ENCODE measurements around the gene POLDIP2. TPM values are rescaled to one million over a fixed set of nuclear protein-coding genes. Genes with fewer than 3 reads are reported as not detected.

Gene POLDIP2
- total RNA-seq, 4 donors from 2014 or later, result 62.7 to 86.0 (median 72.4) TPM

GRCh38 chr17:28338056-28338768 lies 19.1 kb downstream of the POLDIP2 start:
- no peak for TF ChIP-seq CTCF (IDR thresholded peaks at IDR 0.05)
- ATAC-seq (ENCODE audit: low FRiP score), result no peak
- DNase-seq (ENCODE audit: low spot score), result no peak

GRCh38 chr17:28335959-28336871 lies 21.1 kb downstream of the POLDIP2 start:
- no peak for TF ChIP-seq CTCF (IDR thresholded peaks at IDR 0.05)
- no peak for DNase-seq (ENCODE audit: low spot score)
- ATAC-seq (ENCODE audit: low FRiP score), result peak; percentile 43

- DNase-seq (ENCODE audit: low spot score), result peak; percentile 86
- TF ChIP-seq CTCF (IDR thresholded peaks at IDR 0.05), result no peak
- ATAC-seq (ENCODE audit: low FRiP score), result peak; percentile 98
These were observed 21.9 kb downstream of the POLDIP2 start, which contains the start of the genes IFT20 and TNFAIP1 for GRCh38 chr17:28335201-28335958. IFT20 (minus strand) TSS chr17:28335472; CDS start chr17:28331985, 3,487 bp downstream. TNFAIP1 (plus strand) TSS chr17:28335761; CDS start chr17:28339522, 3,761 bp downstream.

GRCh38 chr17:28334666-28335200 lies 22.6 kb downstream of the POLDIP2 start:
- ATAC-seq (ENCODE audit: low FRiP score), result no peak
- no peak for TF ChIP-seq CTCF (IDR thresholded peaks at IDR 0.05)
- no peak for DNase-seq (ENCODE audit: low spot score)

- ATAC-seq (ENCODE audit: low FRiP score) (no peak), DNase-seq (ENCODE audit: low spot score) (no peak)
- TF ChIP-seq CTCF (IDR thresholded peaks at IDR 0.05), result no peak
These were observed 23.2 kb downstream of the POLDIP2 start for GRCh38 chr17:28334171-28334570.

GRCh38 chr17:28333083-28333746 lies 24.1 kb downstream of the POLDIP2 start:
- TF ChIP-seq CTCF (IDR thresholded peaks at IDR 0.05), result no peak
- no peak for DNase-seq (ENCODE audit: low spot score)
- no peak for ATAC-seq (ENCODE audit: low FRiP score)
